ENCODE measurements around the gene NOTCH4. TPM values are rescaled to one million over a fixed set of nuclear protein-coding genes. Genes with fewer than 3 reads are reported as not detected.
A peak's percentile ranks its signal among the peaks of the same experiment; 100 is the strongest.
"Not testable (repeated sequence)": the region's sequence is repeated elsewhere in the genome, so short reads cannot be mapped to it uniquely, and the experiment has no call there.

NOTCH4 gene
- total RNA-seq, 1 donor from 2014 or later: 1.4 TPM

DNA sequence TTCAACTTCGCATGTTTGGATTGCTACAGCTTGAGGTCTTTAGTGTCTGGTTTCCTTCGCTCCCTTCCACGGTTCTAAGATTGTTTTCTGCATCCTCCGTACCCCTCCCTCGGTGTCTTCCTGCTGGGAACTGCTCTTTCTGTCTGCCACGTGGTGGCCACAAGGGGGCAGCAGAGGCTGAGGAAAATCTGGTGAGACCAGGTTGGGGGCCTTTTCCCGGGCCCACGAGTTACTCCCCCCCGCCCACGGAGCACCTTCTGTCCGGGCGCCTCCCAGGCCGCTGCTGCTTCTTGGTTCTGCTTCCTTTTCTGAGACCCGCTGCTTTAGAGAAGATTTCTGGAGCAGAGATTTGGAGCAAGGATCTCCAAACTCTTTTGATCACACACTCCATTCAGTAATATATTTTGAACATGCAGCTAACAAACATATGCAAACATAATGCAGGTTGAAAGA, 21.1 kb upstream of the NOTCH4 start:
- H3K4me3 Mint-ChIP-seq (ENCODE audit: unreplicated experiment): peak overlapping the region; percentile 51
- H3K27ac Mint-ChIP-seq (ENCODE audit: unreplicated experiment): peak overlapping the region; percentile 63
- DNase-seq (ENCODE audit: low spot score): no peak
- peaks cover 8% of the 10 kb centered on the region for H3K4me1 Mint-ChIP-seq (ENCODE audit: low read depth)
- H3K9me3 Mint-ChIP-seq (ENCODE audit: low read depth): peaks cover 3% of the 10 kb centered on the region
- TF ChIP-seq, protein P1, sequence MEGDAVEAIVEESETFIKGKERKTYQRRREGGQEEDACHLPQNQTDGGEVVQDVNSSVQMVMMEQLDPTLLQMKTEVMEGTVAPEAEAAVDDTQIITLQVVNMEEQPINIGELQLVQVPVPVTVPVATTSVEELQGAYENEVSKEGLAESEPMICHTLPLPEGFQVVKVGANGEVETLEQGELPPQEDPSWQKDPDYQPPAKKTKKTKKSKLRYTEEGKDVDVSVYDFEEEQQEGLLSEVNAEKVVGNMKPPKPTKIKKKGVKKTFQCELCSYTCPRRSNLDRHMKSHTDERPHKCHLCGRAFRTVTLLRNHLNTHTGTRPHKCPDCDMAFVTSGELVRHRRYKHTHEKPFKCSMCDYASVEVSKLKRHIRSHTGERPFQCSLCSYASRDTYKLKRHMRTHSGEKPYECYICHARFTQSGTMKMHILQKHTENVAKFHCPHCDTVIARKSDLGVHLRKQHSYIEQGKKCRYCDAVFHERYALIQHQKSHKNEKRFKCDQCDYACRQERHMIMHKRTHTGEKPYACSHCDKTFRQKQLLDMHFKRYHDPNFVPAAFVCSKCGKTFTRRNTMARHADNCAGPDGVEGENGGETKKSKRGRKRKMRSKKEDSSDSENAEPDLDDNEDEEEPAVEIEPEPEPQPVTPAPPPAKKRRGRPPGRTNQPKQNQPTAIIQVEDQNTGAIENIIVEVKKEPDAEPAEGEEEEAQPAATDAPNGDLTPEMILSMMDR (IDR thresholded peaks at IDR 0.05): peak; percentile 98
- peaks cover 2% of the 10 kb centered on the region for H3K36me3 Mint-ChIP-seq (ENCODE audit: low read depth)
- peaks cover 24% of the 10 kb centered on the region for H3K27me3 Mint-ChIP-seq (ENCODE audit: low read depth)

DNA sequence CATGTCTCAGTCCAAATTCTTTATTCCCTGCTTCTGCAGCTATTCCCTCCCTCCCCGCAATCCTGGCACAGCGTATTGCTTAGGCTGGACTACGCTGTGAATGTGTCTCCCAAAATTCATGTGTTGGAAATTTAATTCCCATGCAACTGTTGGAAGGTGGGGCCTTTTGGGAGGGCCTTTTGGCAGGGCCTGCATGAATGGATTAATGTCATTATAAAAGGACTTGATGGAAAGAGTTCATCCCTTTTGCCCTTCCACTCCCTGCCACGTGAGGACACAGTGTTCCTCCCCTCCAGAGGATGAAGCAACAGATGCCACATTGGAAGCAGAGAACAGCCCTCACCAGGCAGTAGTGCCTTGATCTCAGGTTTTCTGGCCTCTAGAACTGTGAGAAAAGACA, 20.4 kb upstream of the NOTCH4 start:
- no peak overlapping the region for H3K4me3 Mint-ChIP-seq (ENCODE audit: unreplicated experiment)
- no peak overlapping the region for H3K27ac Mint-ChIP-seq (ENCODE audit: unreplicated experiment)
- peaks cover 24% of the 10 kb centered on the region for H3K27me3 Mint-ChIP-seq (ENCODE audit: low read depth)
- H3K4me1 Mint-ChIP-seq (ENCODE audit: low read depth): peaks cover 8% of the 10 kb centered on the region
- peaks cover 3% of the 10 kb centered on the region for H3K9me3 Mint-ChIP-seq (ENCODE audit: low read depth)
- TF ChIP-seq, protein P1 (IDR thresholded peaks at IDR 0.05): no peak
- DNase-seq (ENCODE audit: low spot score): no peak
- peaks cover 2% of the 10 kb centered on the region for H3K36me3 Mint-ChIP-seq (ENCODE audit: low read depth)

DNA sequence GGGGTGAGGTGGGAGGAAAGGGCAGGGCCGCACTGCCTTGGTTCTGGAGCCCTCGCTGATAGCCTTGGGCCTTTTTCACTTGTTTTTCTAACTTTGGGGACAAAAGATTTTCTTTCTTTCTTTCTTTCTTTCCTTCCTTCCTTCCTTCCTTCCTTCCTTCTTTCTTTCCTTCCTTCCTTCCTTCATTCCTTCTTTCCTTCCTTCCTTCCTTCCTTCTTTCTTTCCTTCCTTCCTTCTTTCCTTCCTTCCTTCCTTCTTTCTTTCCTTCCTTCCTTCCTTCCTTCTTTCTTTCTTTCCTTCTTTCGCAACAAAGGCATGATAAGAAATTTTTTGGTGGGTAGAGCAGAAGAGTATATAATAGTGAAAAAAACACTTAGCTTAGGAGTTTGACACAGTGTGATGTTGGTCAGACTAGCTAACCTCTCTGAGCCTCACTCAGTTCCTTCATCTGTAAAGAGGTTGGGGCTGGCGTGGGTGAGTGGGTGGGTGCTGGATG, 18.5 kb upstream of the NOTCH4 start:
- H3K9me3 Mint-ChIP-seq (ENCODE audit: low read depth); H3K4me3 Mint-ChIP-seq (ENCODE audit: unreplicated experiment); DNase-seq (ENCODE audit: low spot score); H3K36me3 Mint-ChIP-seq (ENCODE audit: low read depth); H3K27ac Mint-ChIP-seq (ENCODE audit: unreplicated experiment); H3K4me1 Mint-ChIP-seq (ENCODE audit: low read depth): not testable (repeated sequence)
- H3K27me3 Mint-ChIP-seq (ENCODE audit: low read depth): peaks cover 17% of the 10 kb centered on the region

DNA sequence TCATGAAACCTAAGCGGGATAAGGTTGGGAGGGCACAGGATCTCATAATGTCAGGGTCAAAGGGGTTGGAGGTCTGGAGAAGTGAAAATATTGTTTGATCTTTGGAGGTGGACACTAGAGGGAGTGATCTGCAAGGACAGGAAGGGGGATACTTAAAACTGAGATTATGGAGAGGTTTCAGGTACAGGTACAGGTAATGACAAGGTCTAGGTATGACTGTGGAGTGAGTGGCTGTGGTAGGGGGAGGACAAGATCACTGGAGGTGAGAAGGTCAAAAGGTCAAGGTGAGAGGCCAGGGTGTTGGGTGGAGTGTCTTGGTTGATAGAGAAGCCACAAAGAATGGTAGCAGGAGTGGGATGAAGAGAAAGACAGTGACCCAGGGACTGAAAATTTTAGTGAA, 16.8 kb upstream of the NOTCH4 start:
- DNase-seq (ENCODE audit: low spot score): no peak
- TF ChIP-seq, protein P1 (IDR thresholded peaks at IDR 0.05): peak; percentile 23
- Mint-ChIP-seq H3K4me1 (ENCODE audit: low read depth) (peaks cover 8% of the 10 kb centered on the region), H3K27me3 (ENCODE audit: low read depth) (peaks cover 17% of the 10 kb centered on the region), H3K36me3 (ENCODE audit: low read depth) (peaks cover 2% of the 10 kb centered on the region), H3K9me3 (ENCODE audit: low read depth) (no peaks in the 10 kb centered on the region), H3K4me3 (ENCODE audit: unreplicated experiment) (no peak overlapping the region), H3K27ac (ENCODE audit: unreplicated experiment) (no peak overlapping the region)

DNA sequence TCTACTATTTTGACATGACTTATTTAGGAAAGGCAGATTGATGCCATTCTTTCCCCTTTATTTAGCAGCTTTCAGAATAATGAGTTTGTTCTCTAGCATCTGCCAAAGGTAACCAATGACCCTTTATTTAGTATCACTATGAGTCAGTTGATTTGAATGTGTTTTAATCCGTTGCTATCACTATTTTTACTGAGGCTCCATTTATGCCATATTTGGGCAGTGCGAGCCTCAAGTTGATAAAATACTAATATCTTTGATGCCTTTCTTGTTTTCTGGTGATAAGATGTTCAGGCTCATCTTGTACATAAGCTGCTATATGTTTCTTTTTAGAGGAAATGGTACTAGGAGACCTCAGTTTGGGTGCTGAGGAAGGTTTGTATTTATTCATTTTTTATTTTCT, 15.6 kb upstream of the NOTCH4 start:
- H3K27me3 Mint-ChIP-seq (ENCODE audit: low read depth): peaks cover 15% of the 10 kb centered on the region
- no peak overlapping the region for H3K27ac Mint-ChIP-seq (ENCODE audit: unreplicated experiment)
- peaks cover 2% of the 10 kb centered on the region for H3K36me3 Mint-ChIP-seq (ENCODE audit: low read depth)
- TF ChIP-seq, protein P1 (IDR thresholded peaks at IDR 0.05): no peak
- no peaks in the 10 kb centered on the region for H3K9me3 Mint-ChIP-seq (ENCODE audit: low read depth)
- no peak overlapping the region for H3K4me3 Mint-ChIP-seq (ENCODE audit: unreplicated experiment)
- no peak for DNase-seq (ENCODE audit: low spot score)
- H3K4me1 Mint-ChIP-seq (ENCODE audit: low read depth): no peaks in the 10 kb centered on the region

DNA sequence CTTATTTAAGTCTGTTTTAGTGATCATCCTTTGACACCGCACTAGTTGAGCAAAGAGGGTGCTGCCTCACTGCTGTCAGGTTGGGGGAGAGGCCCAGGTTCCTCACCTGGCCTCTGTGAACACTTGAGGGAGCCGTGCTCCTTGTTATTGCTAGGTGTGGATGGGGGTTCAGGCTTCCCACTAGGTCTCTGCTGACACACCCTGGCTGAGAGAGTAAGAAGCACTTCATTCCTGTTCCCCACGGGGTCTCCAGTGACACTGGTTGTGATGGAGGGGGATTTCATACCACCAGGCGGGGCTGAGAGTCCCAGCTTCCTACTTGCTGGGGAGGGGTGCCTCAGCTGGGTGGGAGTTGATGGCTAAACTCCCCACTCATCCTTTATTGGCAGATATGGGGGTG, 11.1 kb upstream of the NOTCH4 start:
- Mint-ChIP-seq H3K27me3 (ENCODE audit: low read depth) (no peaks in the 10 kb centered on the region), H3K4me3 (ENCODE audit: unreplicated experiment) (no peak overlapping the region)

More for the DNA sequence above, 11.1 kb upstream of the NOTCH4 start:
- TF ChIP-seq, protein P1 (IDR thresholded peaks at IDR 0.05): no peak
- H3K27ac Mint-ChIP-seq (ENCODE audit: unreplicated experiment): no peak overlapping the region
- DNase-seq (ENCODE audit: low spot score): no peak
- H3K4me1 Mint-ChIP-seq (ENCODE audit: low read depth): no peaks in the 10 kb centered on the region
- no peaks in the 10 kb centered on the region for H3K36me3 Mint-ChIP-seq (ENCODE audit: low read depth)
- no peaks in the 10 kb centered on the region for H3K9me3 Mint-ChIP-seq (ENCODE audit: low read depth)
